Measurements from ENCODE around the gene APOM.

Gene APOM

DNA sequence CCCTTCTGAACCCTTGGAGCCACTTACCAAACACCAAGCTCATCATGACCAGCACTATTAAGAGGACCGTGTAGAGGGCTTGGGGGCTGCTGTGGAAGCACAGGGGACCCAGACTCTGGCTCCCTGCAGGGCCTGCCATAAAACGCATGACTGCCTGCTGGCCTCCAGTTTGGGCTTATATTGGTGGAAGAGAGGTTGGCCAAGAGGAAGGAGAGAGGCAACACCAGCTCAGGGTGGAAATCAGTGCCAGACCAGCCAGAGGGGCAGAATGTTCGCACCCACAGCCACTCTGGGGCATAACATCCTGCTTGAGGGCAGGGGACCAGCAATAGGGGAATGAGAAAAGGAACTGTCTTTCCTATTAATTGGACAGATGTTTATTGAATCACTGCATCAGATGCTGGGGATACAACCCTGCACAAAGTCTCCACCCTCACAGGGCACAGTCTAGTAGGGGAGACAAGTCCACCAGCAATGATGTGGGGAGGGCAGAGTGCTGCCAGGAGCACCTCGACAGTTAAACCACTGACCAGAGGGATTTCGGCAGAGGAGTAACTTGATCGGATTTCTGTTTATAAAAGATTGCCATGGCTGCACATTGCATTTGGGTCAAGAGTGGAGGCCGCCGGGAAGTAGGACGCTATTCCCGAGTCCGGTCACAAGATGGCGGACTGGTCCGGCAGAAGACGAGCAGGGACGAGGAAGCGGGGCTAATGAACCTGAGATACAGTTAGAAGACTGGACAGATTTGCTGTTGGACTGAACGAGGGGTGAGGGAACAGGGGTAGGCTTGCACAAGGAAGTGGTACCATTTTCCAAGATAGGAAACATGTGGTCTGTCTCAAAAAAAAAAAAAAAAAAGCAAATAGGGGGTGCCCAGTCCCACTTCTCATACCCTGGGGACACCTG, 24.8 kb downstream of the APOM start, which contains the start of gene LY6G5C:
Gene LY6G5C (minus strand): TSS at position 842 of the 909 bp plus-strand sequence. CDS start 694 bp downstream, at position 148.
- Histone ChIP-seq H3K4me3 (ENCODE audit: low read depth, low read length) (peak within 1 kb of the TSS; percentile 64), H3K36me3 (ENCODE audit: control insufficient read depth, insufficient read depth, low read length) (no peaks in the 10 kb centered on the region), H3K9me3 (ENCODE audit: control insufficient read depth, insufficient read depth, low read length) (no peaks in the 10 kb centered on the region), H3K9ac (ENCODE audit: low read depth, low read length) (peak within 1 kb of the TSS; percentile 65), H3K4me1 (ENCODE audit: control insufficient read depth, insufficient read depth, low read length) (peaks cover 2% of the 10 kb centered on the region), H3K27me3 (ENCODE audit: control insufficient read depth, insufficient read depth, low read length) (peaks cover 10% of the 10 kb centered on the region)

DNA sequence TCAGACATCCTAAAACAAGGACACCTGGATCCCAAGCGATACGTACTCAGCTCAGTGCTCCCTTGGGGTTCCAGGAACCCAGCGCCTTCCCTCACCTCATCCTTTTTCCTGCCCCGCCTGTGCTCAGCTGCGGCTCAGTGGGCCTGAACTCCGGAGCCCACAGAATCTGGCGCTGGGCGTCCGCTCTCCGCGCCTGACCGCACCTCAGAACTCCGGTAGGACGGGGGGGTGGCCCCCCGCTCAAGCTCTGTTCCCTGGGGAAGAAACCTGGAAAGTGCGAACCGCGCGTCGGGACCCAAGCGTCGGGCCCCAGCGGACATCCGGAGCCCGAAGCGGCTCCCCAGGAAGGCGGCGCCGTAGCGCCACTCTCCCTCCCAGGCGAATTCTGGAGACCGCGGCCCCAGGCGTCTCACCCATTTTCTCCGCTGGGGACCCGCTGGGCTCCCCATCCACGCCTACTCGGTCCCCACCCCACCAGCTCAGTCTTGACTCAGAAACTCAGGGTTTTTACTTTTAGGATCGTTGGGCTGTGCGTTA, 25.5 kb downstream of the APOM start:
- Histone ChIP-seq H3K4me3 (ENCODE audit: low read depth, low read length) (peak overlapping the region; percentile 64), H3K4me1 (ENCODE audit: control insufficient read depth, insufficient read depth, low read length) (peaks cover 2% of the 10 kb centered on the region), H3K9ac (ENCODE audit: low read depth, low read length) (no peak overlapping the region), H3K9me3 (ENCODE audit: control insufficient read depth, insufficient read depth, low read length) (no peaks in the 10 kb centered on the region), H3K36me3 (ENCODE audit: control insufficient read depth, insufficient read depth, low read length) (no peaks in the 10 kb centered on the region), H3K27me3 (ENCODE audit: control insufficient read depth, insufficient read depth, low read length) (peaks cover 10% of the 10 kb centered on the region)

DNA sequence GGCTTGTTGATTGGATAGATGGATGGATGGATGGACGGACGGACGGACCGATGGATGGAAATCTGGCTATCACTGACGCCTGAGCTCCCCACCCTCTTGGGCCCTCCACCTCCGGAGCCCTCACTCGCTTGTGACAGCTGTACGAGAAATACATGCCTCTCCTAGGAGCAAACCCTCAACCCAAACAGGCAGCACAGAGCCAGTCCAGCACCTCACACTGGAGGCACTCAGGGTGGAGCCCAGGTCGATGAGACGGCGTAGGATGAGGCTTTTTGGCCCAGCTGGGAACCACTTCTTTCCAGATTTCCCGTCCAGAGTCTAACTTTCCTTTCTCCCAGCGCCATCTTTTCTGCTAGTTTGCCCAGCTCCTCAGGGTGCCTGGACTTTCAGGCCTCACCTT, 27.9 kb downstream of the APOM start:
- Histone ChIP-seq H3K9ac (ENCODE audit: low read depth, low read length) (no peak overlapping the region), H3K4me1 (ENCODE audit: control insufficient read depth, insufficient read depth, low read length) (peaks cover 2% of the 10 kb centered on the region), H3K4me3 (ENCODE audit: low read depth, low read length) (peak overlapping the region; percentile 53), H3K36me3 (ENCODE audit: control insufficient read depth, insufficient read depth, low read length) (peaks cover 10% of the 10 kb centered on the region), H3K27me3 (ENCODE audit: control insufficient read depth, insufficient read depth, low read length) (peaks cover 10% of the 10 kb centered on the region), H3K9me3 (ENCODE audit: control insufficient read depth, insufficient read depth, low read length) (no peaks in the 10 kb centered on the region)

DNA sequence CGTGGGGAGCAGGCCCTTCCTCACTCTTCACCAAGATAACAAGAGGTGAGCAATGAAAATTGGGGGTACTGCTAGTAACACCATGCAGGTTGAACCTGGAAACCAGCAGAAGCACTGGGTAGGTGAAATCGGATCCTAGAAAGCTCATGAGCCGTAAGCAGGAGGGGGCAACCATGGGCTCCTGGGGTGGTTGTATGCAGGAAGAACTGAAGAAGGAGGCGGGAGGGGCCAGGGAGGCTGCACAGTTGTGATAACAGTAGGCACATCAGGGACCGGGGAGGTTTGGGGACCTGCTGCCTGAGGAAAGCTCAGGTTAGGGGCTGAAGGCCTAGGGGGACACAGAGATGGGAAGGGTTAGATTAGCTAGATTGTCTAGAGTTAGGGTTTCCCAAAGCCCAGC, 30.8 kb downstream of the APOM start:
- peaks cover 2% of the 10 kb centered on the region for H3K4me1 ChIP-seq (ENCODE audit: control insufficient read depth, insufficient read depth, low read length)
- H3K27me3 ChIP-seq (ENCODE audit: control insufficient read depth, insufficient read depth, low read length): peaks cover 7% of the 10 kb centered on the region
- no peak overlapping the region for H3K4me3 ChIP-seq (ENCODE audit: low read depth, low read length)
- H3K9me3 ChIP-seq (ENCODE audit: control insufficient read depth, insufficient read depth, low read length): no peaks in the 10 kb centered on the region
- H3K36me3 ChIP-seq (ENCODE audit: control insufficient read depth, insufficient read depth, low read length): peaks cover 25% of the 10 kb centered on the region
- H3K9ac ChIP-seq (ENCODE audit: low read depth, low read length): no peak overlapping the region

DNA sequence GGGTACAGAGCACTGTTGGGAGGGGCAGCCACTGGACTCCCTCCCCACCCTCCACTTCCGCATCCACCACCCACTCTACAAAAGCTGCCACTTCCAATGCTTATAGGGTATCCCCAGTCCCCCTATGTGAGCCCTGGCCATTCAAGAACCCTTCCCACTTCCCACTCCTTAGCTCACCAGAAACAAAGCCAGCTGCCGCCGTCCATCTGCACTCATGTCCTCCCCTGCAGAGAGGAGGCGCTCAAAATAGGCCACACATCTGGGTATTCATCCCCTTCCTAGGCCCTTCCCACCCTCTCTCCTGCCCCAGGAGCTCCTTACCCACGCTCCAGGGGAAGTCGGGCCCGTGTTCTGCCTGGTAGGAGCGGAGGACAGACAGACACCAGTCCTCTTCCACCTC, 31.6 kb downstream of the APOM start:
- Histone ChIP-seq H3K4me1 (ENCODE audit: control insufficient read depth, insufficient read depth, low read length) (peaks cover 2% of the 10 kb centered on the region), H3K9me3 (ENCODE audit: control insufficient read depth, insufficient read depth, low read length) (no peaks in the 10 kb centered on the region), H3K4me3 (ENCODE audit: low read depth, low read length) (no peak overlapping the region), H3K27me3 (ENCODE audit: control insufficient read depth, insufficient read depth, low read length) (peaks cover under 1% of the 10 kb centered on the region), H3K9ac (ENCODE audit: low read depth, low read length) (no peak overlapping the region), H3K36me3 (ENCODE audit: control insufficient read depth, insufficient read depth, low read length) (peaks cover 28% of the 10 kb centered on the region)

DNA sequence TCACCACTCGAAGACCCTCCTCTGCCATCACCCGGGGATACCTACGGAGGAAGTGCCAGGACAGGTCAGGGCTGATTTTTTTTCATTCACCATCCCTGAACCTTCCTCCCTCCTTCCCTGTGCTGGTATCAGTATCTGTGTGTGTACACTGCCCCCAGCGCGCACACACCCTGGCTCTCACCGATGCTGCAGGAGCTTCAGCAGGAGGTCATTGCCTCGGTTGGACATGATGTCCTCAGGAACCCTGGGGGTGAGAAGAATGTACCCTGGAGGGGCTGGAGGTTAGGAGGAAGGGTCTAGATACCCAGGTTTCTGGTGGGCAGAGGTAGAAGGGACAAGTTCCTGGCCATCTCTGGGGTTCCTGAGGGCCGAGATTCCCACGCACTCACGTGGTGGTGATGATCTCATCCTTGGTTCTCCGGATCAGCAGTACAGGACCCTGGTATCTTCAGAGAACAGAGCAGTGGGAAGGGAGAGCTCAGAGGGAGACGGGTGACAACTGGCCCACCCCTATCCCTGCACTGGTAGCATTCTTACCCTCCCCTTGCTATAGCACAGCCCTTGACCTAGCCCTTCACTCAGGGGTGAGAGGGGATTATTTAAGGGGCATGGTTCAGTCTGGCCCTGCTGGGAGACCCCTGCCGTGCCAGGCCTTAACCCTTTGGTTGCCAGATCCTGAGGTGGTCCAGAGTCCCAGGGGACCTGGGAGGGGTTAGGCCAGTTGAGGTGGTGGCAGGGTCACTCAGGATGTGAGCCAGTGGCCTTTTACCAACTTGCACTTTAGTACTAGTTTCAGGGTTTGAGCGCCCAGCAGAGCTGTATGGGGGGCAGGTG, 32.4 kb downstream of the APOM start:
- no peaks in the 10 kb centered on the region for H3K27me3 ChIP-seq (ENCODE audit: control insufficient read depth, insufficient read depth, low read length)
- H3K4me1 ChIP-seq (ENCODE audit: control insufficient read depth, insufficient read depth, low read length): peaks cover 2% of the 10 kb centered on the region
- peaks cover 28% of the 10 kb centered on the region for H3K36me3 ChIP-seq (ENCODE audit: control insufficient read depth, insufficient read depth, low read length)
- no peaks in the 10 kb centered on the region for H3K9me3 ChIP-seq (ENCODE audit: control insufficient read depth, insufficient read depth, low read length)
- H3K9ac ChIP-seq (ENCODE audit: low read depth, low read length): no peak overlapping the region
- no peak overlapping the region for H3K4me3 ChIP-seq (ENCODE audit: low read depth, low read length)

DNA sequence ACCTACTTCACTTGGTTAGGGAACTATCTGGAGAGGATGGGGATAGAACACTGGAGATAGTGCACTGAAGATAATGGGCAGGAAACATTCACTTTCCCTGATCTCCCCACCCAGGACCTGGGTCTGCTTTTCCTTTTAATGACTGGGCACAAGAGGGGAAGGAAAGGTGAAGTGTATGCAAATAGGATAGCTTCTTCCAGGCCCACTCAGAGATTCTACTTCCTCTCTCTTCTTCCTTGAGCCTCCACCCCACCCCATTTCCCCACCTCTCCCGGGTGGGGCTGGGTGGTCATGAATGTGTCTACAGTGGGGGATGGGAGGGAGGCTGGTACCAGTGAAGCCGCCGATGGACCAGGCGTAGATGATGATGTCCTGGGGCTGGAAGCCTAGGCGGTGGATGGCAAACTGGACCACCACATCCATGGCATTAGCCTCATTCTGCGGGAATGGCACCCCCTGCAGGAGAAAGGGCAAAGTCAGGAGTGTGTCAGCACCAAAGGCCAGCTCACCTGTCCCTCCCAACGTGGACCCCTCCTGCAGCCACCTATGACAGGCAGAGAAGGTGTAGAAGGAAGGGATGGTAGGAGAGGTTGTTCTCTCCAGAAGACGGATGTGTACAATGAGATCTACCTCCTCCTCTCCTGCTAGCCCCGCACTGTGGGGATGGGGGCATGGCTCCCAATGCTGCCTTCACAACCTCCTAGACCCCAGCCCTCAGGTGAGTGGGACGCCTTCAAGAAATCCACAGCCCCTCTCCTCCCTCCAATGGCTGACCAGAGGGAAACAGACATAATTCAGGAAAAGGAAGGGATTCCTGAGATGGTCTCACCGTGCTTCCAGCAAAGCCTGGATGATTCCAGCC, 33.8 kb downstream of the APOM start:
- Histone ChIP-seq H3K4me1 (ENCODE audit: control insufficient read depth, insufficient read depth, low read length) (peaks cover 2% of the 10 kb centered on the region), H3K36me3 (ENCODE audit: control insufficient read depth, insufficient read depth, low read length) (peaks cover 28% of the 10 kb centered on the region), H3K27me3 (ENCODE audit: control insufficient read depth, insufficient read depth, low read length) (no peaks in the 10 kb centered on the region), H3K4me3 (ENCODE audit: low read depth, low read length) (no peak overlapping the region), H3K9me3 (ENCODE audit: control insufficient read depth, insufficient read depth, low read length) (no peaks in the 10 kb centered on the region), H3K9ac (ENCODE audit: low read depth, low read length) (no peak overlapping the region)

DNA sequence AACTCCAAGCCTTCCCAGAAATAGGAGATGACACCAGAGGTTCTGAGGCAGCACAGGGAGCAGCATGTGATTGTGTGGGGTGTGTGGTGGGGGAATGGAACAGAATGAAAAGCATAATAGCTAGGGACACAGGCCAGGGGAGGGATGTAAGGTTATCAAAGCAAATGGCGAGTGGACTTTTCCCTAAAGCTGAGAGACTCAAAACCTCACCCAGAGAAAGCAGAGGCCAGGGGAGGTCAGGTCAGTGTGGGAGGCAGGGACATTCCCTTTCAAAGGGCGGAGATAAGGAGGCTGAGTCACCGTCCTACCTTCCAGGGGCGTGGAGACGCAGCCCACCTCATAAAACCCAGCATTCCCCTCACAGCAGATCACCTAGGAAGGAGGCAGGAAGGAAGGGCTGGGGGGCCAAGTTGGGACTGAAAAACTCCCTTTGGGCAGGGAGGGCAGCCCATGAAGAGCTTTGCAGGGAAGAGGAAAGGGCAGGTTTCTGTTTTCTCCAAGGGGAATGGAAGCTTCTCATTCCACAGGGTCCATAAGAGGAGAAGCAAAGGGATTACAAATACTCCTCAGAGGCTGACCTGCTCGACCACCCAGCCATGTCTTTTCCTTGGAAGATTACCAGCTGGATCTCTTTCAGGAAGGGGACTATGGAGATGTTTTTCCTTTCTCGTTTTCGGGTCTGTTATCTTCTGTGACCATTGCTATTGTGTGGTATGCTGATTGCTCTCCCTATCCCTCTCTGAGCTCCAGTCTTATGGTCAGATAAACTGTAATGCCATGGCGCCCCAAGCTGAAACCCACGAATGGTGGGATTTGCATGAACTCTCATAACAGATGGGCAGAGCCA, 34.8 kb downstream of the APOM start:
- H3K9me3 ChIP-seq (ENCODE audit: control insufficient read depth, insufficient read depth, low read length): no peaks in the 10 kb centered on the region
- H3K9ac ChIP-seq (ENCODE audit: low read depth, low read length): no peak overlapping the region
- peaks cover 32% of the 10 kb centered on the region for H3K36me3 ChIP-seq (ENCODE audit: control insufficient read depth, insufficient read depth, low read length)
- H3K27me3 ChIP-seq (ENCODE audit: control insufficient read depth, insufficient read depth, low read length): no peaks in the 10 kb centered on the region
- H3K4me3 ChIP-seq (ENCODE audit: low read depth, low read length): no peak overlapping the region
- peaks cover 2% of the 10 kb centered on the region for H3K4me1 ChIP-seq (ENCODE audit: control insufficient read depth, insufficient read depth, low read length)

DNA sequence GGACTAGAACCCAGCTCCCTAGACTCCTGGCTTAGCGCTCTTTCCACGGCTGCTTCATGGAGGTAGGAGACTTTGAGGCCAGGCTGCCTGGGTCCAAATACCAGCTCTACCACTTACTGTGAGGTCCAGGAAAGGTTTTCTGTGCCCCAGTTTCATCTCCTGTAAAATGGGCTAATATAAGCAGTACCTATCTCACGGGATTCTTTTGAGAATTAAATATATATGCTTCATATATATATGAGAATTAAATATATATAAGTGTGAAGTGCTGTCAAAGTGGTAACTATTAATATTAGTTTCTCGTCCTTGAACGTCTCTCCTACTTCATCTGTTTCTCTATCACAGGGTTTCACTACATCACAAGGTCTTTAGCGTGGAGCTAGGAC, 35.4 kb downstream of the APOM start:
- H3K4me1 ChIP-seq (ENCODE audit: control insufficient read depth, insufficient read depth, low read length): peaks cover 2% of the 10 kb centered on the region
- H3K27me3 ChIP-seq (ENCODE audit: control insufficient read depth, insufficient read depth, low read length): no peaks in the 10 kb centered on the region
- H3K9me3 ChIP-seq (ENCODE audit: control insufficient read depth, insufficient read depth, low read length): no peaks in the 10 kb centered on the region
- peaks cover 32% of the 10 kb centered on the region for H3K36me3 ChIP-seq (ENCODE audit: control insufficient read depth, insufficient read depth, low read length)
- no peak overlapping the region for H3K4me3 ChIP-seq (ENCODE audit: low read depth, low read length)
- H3K9ac ChIP-seq (ENCODE audit: low read depth, low read length): no peak overlapping the region

DNA sequence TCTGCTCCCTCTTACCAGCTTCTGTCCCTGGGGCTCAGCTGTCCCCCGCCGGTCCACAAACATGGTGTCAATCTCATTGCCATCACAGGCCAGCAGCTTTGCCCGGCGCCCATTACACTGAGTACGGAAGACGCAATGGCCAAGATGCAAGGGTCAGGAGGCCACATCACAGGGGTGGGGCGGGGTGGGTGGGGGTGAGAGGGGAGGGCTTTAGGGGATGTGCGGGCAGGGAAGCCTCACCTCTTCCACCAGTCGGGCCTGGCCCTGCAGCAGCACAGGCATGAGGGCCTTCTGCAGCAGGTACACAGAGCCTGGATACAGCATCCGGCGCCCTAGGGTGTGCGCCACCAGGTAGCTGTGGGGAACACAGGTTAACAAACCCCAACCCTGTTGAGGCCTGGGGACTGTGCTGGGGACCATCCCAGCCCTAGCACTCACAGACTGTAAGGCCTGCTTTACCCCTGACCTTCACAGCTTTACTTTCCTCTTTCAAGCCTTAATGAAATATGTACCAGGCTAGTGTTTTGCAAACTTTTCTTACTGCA, 35.9 kb downstream of the APOM start:
- no peaks in the 10 kb centered on the region for H3K27me3 ChIP-seq (ENCODE audit: control insufficient read depth, insufficient read depth, low read length)
- H3K9me3 ChIP-seq (ENCODE audit: control insufficient read depth, insufficient read depth, low read length): no peaks in the 10 kb centered on the region
- H3K4me3 ChIP-seq (ENCODE audit: low read depth, low read length): no peak overlapping the region
- peaks cover 33% of the 10 kb centered on the region for H3K36me3 ChIP-seq (ENCODE audit: control insufficient read depth, insufficient read depth, low read length)
- no peak overlapping the region for H3K9ac ChIP-seq (ENCODE audit: low read depth, low read length)
- peaks cover 2% of the 10 kb centered on the region for H3K4me1 ChIP-seq (ENCODE audit: control insufficient read depth, insufficient read depth, low read length)

Measured in iPS-15b (cell line).